GM15510 (cell line): Measurements from ENCODE around the gene RETSAT.

Experiments
- POLR2A ChIP-seq: IDR thresholded peaks from 3 replicates; pipeline ENCODE4 v1.6.1; 2011; ENCODE audit warnings: borderline replicate concordance; ENCODE audit not compliant: insufficient read length; ENCODE audit errors: extremely low read depth

Gene RETSAT

GRCh38 chr2:85354286-85355072 lies at the start of gene RETSAT, which contains the start of gene ELMOD3:
TSS of gene RETSAT (minus strand) at chr2:85354528. CDS start at chr2:85354507, 21 bp downstream.
TSS of gene ELMOD3 (plus strand) at chr2:85354769. CDS start at chr2:85357199, 2,430 bp downstream.
- TF ChIP-seq POLR2A, result peak; percentile 98

GRCh38 chr2:85401844-85402243 lies 47.5 kb upstream of the RETSAT start:
- TF ChIP-seq POLR2A, result no peak

GRCh38 chr2:85401464-85401805 lies 47.1 kb upstream of the RETSAT start:
- TF ChIP-seq POLR2A, result no peak

GRCh38 chr2:85400541-85401463 lies 46.5 kb upstream of the RETSAT start:
- no peak for TF ChIP-seq POLR2A

GRCh38 chr2:85400023-85400422 lies 45.7 kb upstream of the RETSAT start:
- no peak for TF ChIP-seq POLR2A

GRCh38 chr2:85399183-85399455 lies 44.8 kb upstream of the RETSAT start:
- no peak for TF ChIP-seq POLR2A

- TF ChIP-seq POLR2A, result no peak
Measured at GRCh38 chr2:85398426-85399182, 44.3 kb upstream of the RETSAT start.

- no peak for TF ChIP-seq POLR2A
Measured at GRCh38 chr2:85397925-85398331, 43.6 kb upstream of the RETSAT start.

GRCh38 chr2:85396531-85397470 lies 42.5 kb upstream of the RETSAT start:
- no peak for TF ChIP-seq POLR2A

- TF ChIP-seq POLR2A, result no peak
Measured at GRCh38 chr2:85395912-85396475, 41.7 kb upstream of the RETSAT start.

- no peak for TF ChIP-seq POLR2A
Measured at GRCh38 chr2:85394976-85395375, 40.6 kb upstream of the RETSAT start.

- no peak for TF ChIP-seq POLR2A
Measured at GRCh38 chr2:85394261-85394681, 39.9 kb upstream of the RETSAT start.

GRCh38 chr2:85393836-85394235 lies 39.5 kb upstream of the RETSAT start:
- no peak for TF ChIP-seq POLR2A

GRCh38 chr2:85390941-85391669 lies 36.8 kb upstream of the RETSAT start:
- TF ChIP-seq POLR2A, result no peak
